K562 treated with DMSO at 1 percent for 48 hours (cell line): ENCODE measurements around the gene FAM47B. TPM values are rescaled to one million over a fixed set of nuclear protein-coding genes. Genes with fewer than 3 reads are reported as not detected.

Experiments used
- total RNA-seq: library from RNA; unstranded; fragments of 300-600 nt; gene quantifications from 2 replicates; pipeline ENCODE4 v1.2.3, GENCODE V29; 2022; ENCODE audit warnings: low replicate concordance; ENCODE audit errors: extremely low read depth

The FAM47B gene
- not detected in 2 replicates for total RNA-seq

GRCh38 chrX:34942496-34942895 is at the start of gene FAM47B:
Gene FAM47B, plus strand, starts transcription at chrX:34942796. Its CDS starts 36 bp downstream, at chrX:34942832.

